HepG2 (cell line): ENCODE data around the gene TPST1. TPM values are rescaled to one million over a fixed set of nuclear protein-coding genes. Genes with fewer than 3 reads are reported as not detected.
A peak's percentile ranks its signal among the peaks of the same experiment; 100 is the strongest.

Experiments used
- ELK4 ChIP-seq: sonication (generic); formaldehyde crosslinking; IDR thresholded peaks from 2 replicates; pipeline ENCODE4 v1.9.0; 2021; ENCODE audit warnings: missing genetic modification reagents, borderline replicate concordance
- KAT7 ChIP-seq: IDR thresholded peaks from 2 replicates; pipeline ENCODE4 v1.6.1; 2018; ENCODE audit warnings: borderline replicate concordance, missing compliant biosample characterization
- KLF16 ChIP-seq, 2 experiments: sonication (generic) in 1 of 2; formaldehyde crosslinking in 1 of 2; IDR thresholded peaks; 2 replicates each; pipeline versions ENCODE4 v1.6.1 to v1.8.0; 2016 to 2023; ENCODE audit warnings: missing genetic modification reagents in 2 of 2, missing compliant biosample characterization in 1 of 2
- PLRG1 ChIP-seq: fragments of 450-650 bp; conservative IDR thresholded peaks from 2 replicates; pipeline ENCODE4 v1.6.1; 2016
- PRPF4 ChIP-seq: fragments of 200-400 bp; formaldehyde crosslinking; IDR thresholded peaks from 2 replicates; pipeline ENCODE4 v1.6.1; 2016; ENCODE audit warnings: low read length, low read depth; ENCODE audit not compliant: poor library complexity, severe bottlenecking
- RBAK ChIP-seq: sonication (generic); formaldehyde crosslinking; IDR thresholded peaks from 2 replicates; pipeline ENCODE4 v1.5.1; 2020; ENCODE audit warnings: mild to moderate bottlenecking, missing genetic modification reagents
- RFX1 ChIP-seq: fragments of 450-650 bp; IDR thresholded peaks from 2 replicates; pipeline ENCODE4 v1.6.1; 2017
- SMYD3 ChIP-seq: sonication (generic); formaldehyde crosslinking; IDR thresholded peaks from 2 replicates; pipeline ENCODE4 v1.8.1; 2023; ENCODE audit warnings: mild to moderate bottlenecking, missing genetic modification reagents
- SUZ12 ChIP-seq: fragments of 150-350 bp; IDR thresholded peaks from 2 replicates; pipeline ENCODE4 v1.6.1; 2014; ENCODE audit warnings: low read depth, low read length
- ZBTB4 ChIP-seq: sonication (generic); formaldehyde crosslinking; IDR thresholded peaks from 2 replicates; pipeline ENCODE4 v1.4.0; 2020; ENCODE audit warnings: missing genetic modification reagents, mild to moderate bottlenecking, borderline replicate concordance
- ZFAT ChIP-seq: sonication (generic); formaldehyde crosslinking; conservative IDR thresholded peaks from 2 replicates; pipeline ENCODE4 v1.8.1; 2023; ENCODE audit warnings: missing genetic modification reagents, inconsistent platforms
- ZNF121 ChIP-seq: sonication (generic); formaldehyde crosslinking; IDR thresholded peaks from 2 replicates; pipeline ENCODE4 v1.5.0; 2020; ENCODE audit warnings: mild to moderate bottlenecking, missing genetic modification reagents
- ZNF274 ChIP-seq: sonication (generic); formaldehyde crosslinking; IDR thresholded peaks from 2 replicates; pipeline ENCODE4 v1.5.1; 2020; ENCODE audit warnings: mild to moderate bottlenecking, missing genetic modification reagents
- ZNF562 ChIP-seq: sonication (generic); formaldehyde crosslinking; IDR thresholded peaks from 2 replicates; pipeline ENCODE4 v1.8.0; 2022; ENCODE audit warnings: missing genetic modification reagents, borderline replicate concordance
- ZNF672 ChIP-seq: sonication (generic); formaldehyde crosslinking; IDR thresholded peaks from 2 replicates; pipeline ENCODE4 v1.8.1; 2022; ENCODE audit warnings: missing genetic modification reagents
- polyA plus RNA-seq, 8 experiments: library from polyadenylated mRNA; depleted of rRNA in 3 of 8; stranded (reverse) in 7 of 8; unstranded in 1 of 8; fragments of >200 nt; fragmentation: Illumina TruSeq in 4 of 8; extraction: Trizol in 4 of 8; gene quantifications; 2 replicates each; pipeline versions ENCODE4 v1.2.1 to v1.2.3, GENCODE V29; 2011 to 2016; ENCODE audit warnings: low read depth in 4 of 8, missing spikeins in 1 of 8, mixed read lengths in 1 of 8; ENCODE audit not compliant: insufficient read depth in 1 of 8
- total RNA-seq, 5 experiments: library from RNA; depleted of rRNA; stranded (reverse); fragments of >200 nt; fragmentation: Illumina TruSeq; extraction: Trizol; gene quantifications; 2 replicates each; pipeline ENCODE4 v1.2.3, GENCODE V29; 2016; ENCODE audit warnings: low read depth in 1 of 5
- TF ChIP-seq, protein P1 (sequence below): sonication (generic); formaldehyde crosslinking; IDR thresholded peaks from 2 replicates; pipeline ENCODE4 v1.8.0; 2022; ENCODE audit warnings: mild to moderate bottlenecking, missing genetic modification reagents
- TF ChIP-seq, protein P2 (sequence below): sonication (generic); formaldehyde crosslinking; IDR thresholded peaks from 2 replicates; pipeline ENCODE4 v1.8.0; 2023; ENCODE audit warnings: mild to moderate bottlenecking, missing genetic modification reagents
- TF ChIP-seq, protein P3 (sequence below): IDR thresholded peaks from 2 replicates; pipeline ENCODE4 v1.6.1; 2016; ENCODE audit warnings: missing compliant biosample characterization, missing genetic modification reagents, borderline replicate concordance
- TF ChIP-seq, protein P4 (sequence below): sonication (generic); formaldehyde crosslinking; IDR thresholded peaks from 2 replicates; pipeline ENCODE4 v1.9.0; 2022; ENCODE audit warnings: missing genetic modification reagents, mild to moderate bottlenecking, borderline replicate concordance

Gene TPST1
- total and polyA plus RNA-seq, 2 of the 13 experiments (the other 11 are each of a cell fraction or from before 2014, with no cell fraction given) = 24.3 to 34.1 TPM

DNA sequence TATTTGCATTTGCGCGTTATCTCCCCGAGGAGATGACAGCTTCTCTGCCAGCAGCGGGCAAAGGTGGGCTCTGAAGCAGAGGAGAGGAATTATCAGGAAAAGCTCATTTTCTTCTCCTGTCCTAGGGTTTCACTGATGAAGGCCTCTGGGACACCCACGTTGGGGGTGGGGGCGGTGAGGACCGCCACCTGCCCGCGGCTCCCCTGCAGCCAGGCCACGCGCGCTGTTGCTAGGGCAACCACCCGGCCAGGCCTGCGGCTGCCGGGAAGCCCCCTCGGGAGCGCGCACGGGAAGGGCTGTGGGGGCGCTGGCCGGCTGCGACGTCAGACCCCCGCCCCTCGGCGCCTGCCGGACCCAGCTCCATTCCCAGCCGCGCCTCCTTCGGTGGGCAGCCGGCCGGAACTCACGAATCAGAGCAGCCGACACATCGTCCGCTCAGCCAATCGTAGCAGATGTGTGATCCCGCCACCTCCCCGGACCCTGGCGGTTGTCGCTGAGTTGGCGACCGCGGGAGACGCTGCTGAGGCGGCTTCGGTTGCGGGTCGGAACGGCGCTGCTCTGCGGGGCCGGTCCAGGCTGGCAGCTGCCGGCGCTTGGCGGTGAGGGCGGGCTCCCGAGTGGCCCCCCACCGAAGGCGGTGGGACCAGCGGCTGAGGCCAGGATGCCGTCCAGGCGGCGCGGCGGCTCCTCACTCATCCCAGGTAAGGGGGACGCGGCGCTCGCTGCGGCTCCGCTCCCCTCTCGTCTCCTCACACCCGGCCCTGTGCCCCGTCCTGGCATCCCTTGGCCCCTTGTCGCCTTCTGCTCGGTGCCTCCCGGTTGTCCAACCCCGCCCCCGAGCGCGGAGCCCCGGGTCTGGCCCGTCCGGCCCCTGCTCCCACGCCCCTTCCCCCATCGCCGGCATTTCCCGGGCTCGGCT lies at the start of gene TPST1 (continued):
- TF ChIP-seq, protein P1, sequence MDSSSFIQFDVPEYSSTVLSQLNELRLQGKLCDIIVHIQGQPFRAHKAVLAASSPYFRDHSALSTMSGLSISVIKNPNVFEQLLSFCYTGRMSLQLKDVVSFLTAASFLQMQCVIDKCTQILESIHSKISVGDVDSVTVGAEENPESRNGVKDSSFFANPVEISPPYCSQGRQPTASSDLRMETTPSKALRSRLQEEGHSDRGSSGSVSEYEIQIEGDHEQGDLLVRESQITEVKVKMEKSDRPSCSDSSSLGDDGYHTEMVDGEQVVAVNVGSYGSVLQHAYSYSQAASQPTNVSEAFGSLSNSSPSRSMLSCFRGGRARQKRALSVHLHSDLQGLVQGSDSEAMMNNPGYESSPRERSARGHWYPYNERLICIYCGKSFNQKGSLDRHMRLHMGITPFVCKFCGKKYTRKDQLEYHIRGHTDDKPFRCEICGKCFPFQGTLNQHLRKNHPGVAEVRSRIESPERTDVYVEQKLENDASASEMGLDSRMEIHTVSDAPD (CRISPR knock-in tag) = peak; percentile 33; the same call in 1 of the 2 replicates
- TF ChIP-seq RFX1 = peak; percentile 89
- TF ChIP-seq, protein P2, sequence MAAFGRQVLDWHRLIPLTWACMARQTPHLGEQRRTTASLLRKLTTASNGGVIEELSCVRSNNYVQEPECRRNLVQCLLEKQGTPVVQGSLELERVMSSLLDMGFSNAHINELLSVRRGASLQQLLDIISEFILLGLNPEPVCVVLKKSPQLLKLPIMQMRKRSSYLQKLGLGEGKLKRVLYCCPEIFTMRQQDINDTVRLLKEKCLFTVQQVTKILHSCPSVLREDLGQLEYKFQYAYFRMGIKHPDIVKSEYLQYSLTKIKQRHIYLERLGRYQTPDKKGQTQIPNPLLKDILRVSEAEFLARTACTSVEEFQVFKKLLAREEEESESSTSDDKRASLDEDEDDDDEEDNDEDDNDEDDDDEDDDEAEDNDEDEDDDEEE (CRISPR knock-in tag) = 0 out of 2 replicates have a peak, but pooled peaks have one; percentile 54
- no peak for TF ChIP-seq ELK4 (CRISPR knock-in tag)
- TF ChIP-seq ZNF274 (CRISPR knock-in tag) = no peak
- TF ChIP-seq SUZ12 = no peak
- TF ChIP-seq KLF16 (CRISPR knock-in tag; IDR thresholded peaks at IDR 0.05) = peak in 1 of 2 experiments; percentile 78; a peak in 2 of 4 replicates
- no peak for TF ChIP-seq PLRG1
- no peak for TF ChIP-seq ZFAT (CRISPR knock-in tag)
- TF ChIP-seq ZNF562 = no peak
- no peak for TF ChIP-seq ZNF672 (CRISPR knock-in tag)
- no peak for TF ChIP-seq ZBTB4 (CRISPR knock-in tag)
- no peak for TF ChIP-seq ZNF121 (CRISPR knock-in tag)
- TF ChIP-seq PRPF4 = no peak
- TF ChIP-seq, protein P3, sequence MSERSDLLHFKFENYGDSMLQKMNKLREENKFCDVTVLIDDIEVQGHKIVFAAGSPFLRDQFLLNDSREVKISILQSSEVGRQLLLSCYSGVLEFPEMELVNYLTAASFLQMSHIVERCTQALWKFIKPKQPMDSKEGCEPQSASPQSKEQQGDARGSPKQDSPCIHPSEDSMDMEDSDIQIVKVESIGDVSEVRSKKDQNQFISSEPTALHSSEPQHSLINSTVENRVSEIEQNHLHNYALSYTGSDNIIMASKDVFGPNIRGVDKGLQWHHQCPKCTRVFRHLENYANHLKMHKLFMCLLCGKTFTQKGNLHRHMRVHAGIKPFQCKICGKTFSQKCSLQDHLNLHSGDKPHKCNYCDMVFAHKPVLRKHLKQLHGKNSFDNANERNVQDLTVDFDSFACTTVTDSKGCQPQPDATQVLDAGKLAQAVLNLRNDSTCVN (CRISPR knock-in tag) = no peak
- TF ChIP-seq SMYD3 = peak; percentile 74
- TF ChIP-seq, protein P4, sequence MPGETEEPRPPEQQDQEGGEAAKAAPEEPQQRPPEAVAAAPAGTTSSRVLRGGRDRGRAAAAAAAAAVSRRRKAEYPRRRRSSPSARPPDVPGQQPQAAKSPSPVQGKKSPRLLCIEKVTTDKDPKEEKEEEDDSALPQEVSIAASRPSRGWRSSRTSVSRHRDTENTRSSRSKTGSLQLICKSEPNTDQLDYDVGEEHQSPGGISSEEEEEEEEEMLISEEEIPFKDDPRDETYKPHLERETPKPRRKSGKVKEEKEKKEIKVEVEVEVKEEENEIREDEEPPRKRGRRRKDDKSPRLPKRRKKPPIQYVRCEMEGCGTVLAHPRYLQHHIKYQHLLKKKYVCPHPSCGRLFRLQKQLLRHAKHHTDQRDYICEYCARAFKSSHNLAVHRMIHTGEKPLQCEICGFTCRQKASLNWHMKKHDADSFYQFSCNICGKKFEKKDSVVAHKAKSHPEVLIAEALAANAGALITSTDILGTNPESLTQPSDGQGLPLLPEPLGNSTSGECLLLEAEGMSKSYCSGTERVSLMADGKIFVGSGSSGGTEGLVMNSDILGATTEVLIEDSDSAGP = peak; percentile 84; the same call in 1 of the 2 replicates
- TF ChIP-seq RBAK (CRISPR knock-in tag) = no peak
- peak; percentile 95; the same call in 1 of the 2 replicates for TF ChIP-seq KAT7 (CRISPR knock-in tag)
